Upper lobe of right lung (tissue), 1 donor: ENCODE data around the gene HNRNPC. TPM values are rescaled to one million over a fixed set of nuclear protein-coding genes. Genes with fewer than 3 reads are reported as not detected.
"Not testable (repeated sequence)": the region's sequence is repeated elsewhere in the genome, so short reads cannot be mapped to it uniquely, and the experiment has no call there.

Experiments used
- ATAC-seq: fragments of 200-7000 bp; cut with Tn5 transposase; one replicate; pipeline ENCODE4 v1.9.1; 2020; ENCODE audit warnings: mild to moderate bottlenecking, moderate library complexity
- DNase-seq: peaks from one replicate; pipeline ENCODE4 v3.0.0-alpha.2; 2020
- H3K27ac ChIP-seq: fragments of 200-600 bp; one replicate; pipeline ENCODE4 v1.8.0; 2022
- H3K27me3 ChIP-seq: fragments of 200-600 bp; one replicate; pipeline ENCODE4 v1.8.0; 2022; ENCODE audit warnings: mild to moderate bottlenecking
- H3K36me3 ChIP-seq: fragments of 200-600 bp; one replicate; pipeline ENCODE4 v1.8.0; 2022
- H3K4me1 ChIP-seq: fragments of 200-600 bp; one replicate; pipeline ENCODE4 v1.8.0; 2022
- H3K4me3 ChIP-seq: fragments of 200-600 bp; one replicate; pipeline ENCODE4 v1.8.0; 2022; ENCODE audit warnings: mild to moderate bottlenecking
- H3K9me3 ChIP-seq: fragments of 200-600 bp; one replicate; pipeline ENCODE4 v1.8.0; 2022
- CTCF ChIP-seq: fragments of 200-600 bp; IDR thresholded peaks from one replicate; pipeline ENCODE4 v1.8.0; 2022; ENCODE audit warnings: antibody characterized with exemption
- intact Hi-C: fragments of 100-400 bp; cut with DNase I; formaldehyde crosslinking; loops from one replicate; pipeline ENCODE4 v1.11.0; 2022
- total RNA-seq: library from RNA; stranded (reverse); fragmentation: NEBNext Ultra II Directional; extraction: Animal tissue kit (Norgen Biotek cat#: 25700); gene quantifications from one replicate; pipeline ENCODE4 v1.2.1, GENCODE V29; 2021
- donor health status: DM: no; HTN: yes; CAD: no; lungs with severe emphysema.

HNRNPC gene
- total RNA-seq, 1 donor from 2014 or later, result 368 TPM

GRCh38 chr14:21309238-21309636, 40.0 kb upstream of the HNRNPC start:
- intact Hi-C loops, result no loop called here
- Histone ChIP-seq H3K4me1 (peaks cover 7% of the 10 kb centered on the region), H3K9me3 (no peaks in the 10 kb centered on the region), H3K4me3 (peak overlapping the region; percentile 41), H3K27me3 (no peaks in the 10 kb centered on the region), H3K36me3 (no peaks in the 10 kb centered on the region), H3K27ac (peak overlapping the region; percentile 55)
- ATAC-seq (no peak), DNase-seq (no peak)
- TF ChIP-seq CTCF, result no peak

- peak overlapping the region; percentile 41 for H3K4me3 ChIP-seq
- intact Hi-C loops, result no loop called here
Observed at GRCh38 chr14:21308479-21309237, 39.4 kb upstream of the HNRNPC start.

GRCh38 chr14:21308132-21308478, 38.9 kb upstream of the HNRNPC start:
- peaks cover 7% of the 10 kb centered on the region for H3K4me1 ChIP-seq
- H3K4me3 ChIP-seq, result peak overlapping the region; percentile 41
- DNase-seq (no peak), ATAC-seq (peak; percentile 41)
- peak overlapping the region; percentile 78 for H3K27ac ChIP-seq
- H3K9me3 ChIP-seq, result no peaks in the 10 kb centered on the region
- no peaks in the 10 kb centered on the region for H3K27me3 ChIP-seq
- no peak for TF ChIP-seq CTCF
- H3K36me3 ChIP-seq, result no peaks in the 10 kb centered on the region
- intact Hi-C loops, result no loop called here

More at GRCh38 chr14:21308479-21309237, 39.4 kb upstream of the HNRNPC start:
- H3K27ac ChIP-seq, result peak overlapping the region; percentile 78
- H3K9me3 ChIP-seq, result no peaks in the 10 kb centered on the region
- no peak for TF ChIP-seq CTCF
- DNase-seq (peak; percentile 85), ATAC-seq (peak; percentile 95)
- peaks cover 7% of the 10 kb centered on the region for H3K4me1 ChIP-seq
- H3K36me3 ChIP-seq, result no peaks in the 10 kb centered on the region
- no peaks in the 10 kb centered on the region for H3K27me3 ChIP-seq

- peaks cover 7% of the 10 kb centered on the region for H3K4me1 ChIP-seq
- H3K27me3 ChIP-seq, result no peaks in the 10 kb centered on the region
- no peaks in the 10 kb centered on the region for H3K9me3 ChIP-seq
- H3K4me3 ChIP-seq, result no peak overlapping the region
- intact Hi-C loops, result no loop called here
- DNase-seq, result no peak
- no peaks in the 10 kb centered on the region for H3K36me3 ChIP-seq
- ATAC-seq, result no peak
- no peak for TF ChIP-seq CTCF
- peak overlapping the region; percentile 78 for H3K27ac ChIP-seq
Observed at GRCh38 chr14:21307637-21308036, 38.4 kb upstream of the HNRNPC start.

GRCh38 chr14:21302836-21303140, 33.5 kb upstream of the HNRNPC start:
- H3K9me3 ChIP-seq, DNase-seq, H3K27ac ChIP-seq, H3K4me3 ChIP-seq, H3K36me3 ChIP-seq, H3K4me1 ChIP-seq, ATAC-seq, intact Hi-C loops: not testable (repeated sequence)
- peaks cover 12% of the 10 kb centered on the region for H3K27me3 ChIP-seq

GRCh38 chr14:21302013-21302835, 33.0 kb upstream of the HNRNPC start:
- ATAC-seq, result no peak
- no peak overlapping the region for H3K4me3 ChIP-seq
- intact Hi-C loops, result no loop called here

More at GRCh38 chr14:21302013-21302835, 33.0 kb upstream of the HNRNPC start:
- Histone ChIP-seq H3K36me3 (no peaks in the 10 kb centered on the region), H3K27me3 (peaks cover 12% of the 10 kb centered on the region), H3K27ac (no peak overlapping the region), H3K4me1 (peaks cover 6% of the 10 kb centered on the region), H3K9me3 (no peaks in the 10 kb centered on the region)
- DNase-seq, result no peak
- TF ChIP-seq CTCF, result no peak
